ENCODE results near the gene KCNT1. TPM values are rescaled to one million over a fixed set of nuclear protein-coding genes. Genes with fewer than 3 reads are reported as not detected.

KCNT1 gene
- total RNA-seq: not detected in 2 replicates

DNA sequence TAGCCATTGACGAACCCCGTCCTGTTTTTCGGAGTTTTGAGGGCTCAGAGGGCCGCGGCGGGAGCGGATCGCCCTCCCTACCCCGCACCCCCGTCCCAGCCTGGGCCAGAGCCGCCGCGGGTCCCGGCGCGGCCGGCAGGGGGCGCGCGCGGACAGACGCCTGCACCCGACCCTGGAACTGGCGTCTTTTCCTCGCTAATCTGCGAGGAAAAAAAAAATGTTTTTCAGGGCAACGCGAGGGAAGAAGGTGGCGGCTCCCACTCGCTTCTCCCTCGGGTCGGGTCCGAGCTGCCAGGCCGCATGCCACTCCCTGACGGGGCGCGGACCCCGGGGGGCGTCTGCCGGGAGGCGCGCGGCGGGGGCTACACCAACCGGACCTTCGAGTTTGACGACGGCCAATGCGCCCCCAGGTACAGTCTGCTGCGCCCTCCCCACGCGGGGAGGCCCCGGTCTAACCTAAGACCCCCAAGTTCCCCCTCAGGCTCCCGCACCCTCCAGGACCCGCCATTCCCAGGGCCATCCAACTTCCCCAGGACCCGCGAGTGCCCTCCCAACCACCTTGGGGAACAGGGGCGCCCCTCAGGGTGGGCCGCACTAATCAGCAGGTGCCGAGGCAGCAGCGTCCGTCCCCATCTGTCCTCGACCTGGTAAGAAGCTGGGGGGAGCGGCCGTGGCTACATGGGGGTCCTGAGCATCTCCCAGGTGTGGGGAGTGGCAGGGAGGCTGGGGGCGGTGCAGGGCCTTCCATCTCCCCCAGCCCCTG is at the start of gene KCNT1:
Gene KCNT1 (plus strand): TSS at position 227 of the 763 bp plus-strand sequence. CDS start 74 bp downstream, at position 301.

DNA sequence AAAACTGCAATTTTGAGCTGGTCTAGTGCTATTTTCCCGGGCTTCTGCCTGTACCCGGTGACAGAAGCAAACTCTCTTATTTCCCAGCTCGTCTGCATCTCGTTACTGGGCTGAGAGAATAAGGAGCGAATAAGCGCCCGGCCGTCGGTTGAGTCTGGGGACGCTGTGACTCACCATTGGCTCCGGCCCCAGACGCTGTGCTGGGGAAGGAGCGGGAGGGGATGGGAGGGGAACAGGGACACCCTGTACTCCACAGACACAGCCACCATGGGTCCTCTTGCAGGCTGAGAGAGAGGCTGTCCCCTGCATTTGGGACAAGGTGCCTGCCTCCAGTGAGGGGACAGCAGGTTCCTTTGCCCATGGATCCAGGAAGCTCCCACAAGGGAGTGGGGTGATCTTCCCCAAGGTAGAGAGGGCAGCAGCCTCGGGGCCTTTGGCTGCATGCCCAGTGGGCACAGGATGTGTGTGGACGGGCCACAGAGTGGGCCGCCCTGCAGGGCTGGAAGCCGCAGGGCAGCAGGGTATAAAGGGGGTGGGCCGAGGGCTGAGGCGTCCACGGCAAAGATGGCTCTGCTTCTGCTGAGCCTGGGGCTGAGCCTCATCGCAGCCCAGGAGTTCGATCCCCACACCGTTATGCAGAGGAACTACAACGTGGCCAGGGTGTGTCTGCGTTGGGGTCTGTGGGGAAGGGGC is 39.1 kb upstream of the KCNT1 start, which contains the start of gene LCN9:
Gene LCN9 (plus strand): TSS at position 552 of the 693 bp plus-strand sequence. CDS start 13 bp downstream, at position 565.

DNA sequence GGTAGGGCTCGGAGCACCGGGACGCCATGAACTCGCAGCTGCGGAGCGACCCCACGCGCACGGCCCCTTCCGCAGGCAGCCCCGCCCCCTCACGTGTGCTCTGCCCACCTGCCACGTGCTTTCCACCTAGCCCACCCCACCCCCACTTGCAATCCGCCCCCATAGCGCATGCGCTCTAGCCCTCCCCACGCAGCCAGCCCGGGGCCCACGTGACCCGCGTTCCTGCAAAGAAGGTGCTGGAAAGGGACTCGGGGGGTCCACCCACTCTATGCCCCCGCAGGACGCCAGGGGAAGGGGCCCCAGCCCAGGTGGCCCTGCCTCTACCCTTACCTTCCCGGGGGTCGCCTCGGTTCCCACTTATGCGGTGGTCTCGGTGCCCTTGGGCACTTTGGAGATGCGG is 2.5 kb upstream of the KCNT1 start, which contains the start of gene SOHLH1:
Gene SOHLH1 (minus strand): TSS at position 42 of the 400 bp plus-strand sequence. CDS start 14 bp downstream, at position 28.

Other genes starting within 250 kb of the KCNT1 start
- gene PPP1R26, start 222.4 kb upstream of the KCNT1 start, total RNA-seq: 26.7 and 30.4 TPM in 2 replicates
- 18.8 and 21.8 TPM in 2 replicates for gene MRPS2, start 201.5 kb upstream of the KCNT1 start, total RNA-seq
- gene LCN1, start 180.7 kb upstream of the KCNT1 start, total RNA-seq: not detected in 2 replicates
- gene OBP2A, start 156.1 kb upstream of the KCNT1 start, total RNA-seq: not detected in 2 replicates
- not detected in 2 replicates for gene PAEP, start 140.4 kb upstream of the KCNT1 start, total RNA-seq
- gene GLT6D1, start 62.6 kb upstream of the KCNT1 start, total RNA-seq: not detected in 2 replicates
- not detected in 2 replicates for gene LCN9, start 38.9 kb upstream of the KCNT1 start, total RNA-seq
- gene SOHLH1, start 2.7 kb upstream of the KCNT1 start, total RNA-seq: not detected in 2 replicates
- 35.9 and 50.8 TPM in 2 replicates for gene CAMSAP1, start 205.4 kb downstream of the KCNT1 start, total RNA-seq

Data from nasal cavity respiratory epithelium epithelial cell of viscerocranial mucosa (primary cell).